WTC11 (cell line): Measurements from ENCODE around the gene MORN1. TPM values are rescaled to one million over a fixed set of nuclear protein-coding genes. Genes with fewer than 3 reads are reported as not detected.

Experiments used
- ATAC-seq: fragments of 200-7000 bp; cut with Tn5 transposase; 2 replicates; pipeline ENCODE4 v1.10.0; 2021; ENCODE audit warnings: mild to moderate bottlenecking, moderate library complexity
- CTCF ChIA-PET: fragments of 300-600 bp; sonication (Branson Sonifier 250); formaldehyde crosslinking; loops from one replicate; lab custom pipeline; 2021; ENCODE audit warnings: antibody characterized with exemption; lab: Charles Lee
- POLR2A ChIA-PET: fragments of 350-600 bp; sonication (Branson Sonifier 250); formaldehyde crosslinking; loops from one replicate; lab custom pipeline; 2021; ENCODE audit warnings: antibody characterized with exemption; lab: Charles Lee
- DNase-seq: peaks from one replicate; pipeline ENCODE4 v3.0.0; 2021; ENCODE audit warnings: low spot score
- H3K27ac Mint-ChIP-seq: 2 replicates; pipeline ENCODE4 v1.8.0; 2021; ENCODE audit warnings: mixed read lengths
- H3K27me3 Mint-ChIP-seq: 2 replicates; pipeline ENCODE4 v1.8.0; 2021; ENCODE audit warnings: low read depth, mild to moderate bottlenecking, moderate library complexity, mixed read lengths
- H3K36me3 Mint-ChIP-seq: 2 replicates; pipeline ENCODE4 v1.8.0; 2021; ENCODE audit warnings: mixed read lengths
- H3K4me1 Mint-ChIP-seq: 2 replicates; pipeline ENCODE4 v1.8.0; 2022; ENCODE audit warnings: mixed read lengths
- H3K4me3 Mint-ChIP-seq: 2 replicates; pipeline ENCODE4 v1.8.0; 2021; ENCODE audit warnings: mild to moderate bottlenecking, moderate library complexity, mixed read lengths
- H3K9me3 Mint-ChIP-seq: 2 replicates; pipeline ENCODE4 v1.8.0; 2021; ENCODE audit warnings: mixed read lengths
- CREB1 ChIP-seq: sonication (generic); formaldehyde crosslinking; IDR thresholded peaks from 2 replicates; pipeline ENCODE4 v1.8.0; 2023; ENCODE audit warnings: mild to moderate bottlenecking, missing genetic modification reagents
- CREM ChIP-seq: sonication (generic); formaldehyde crosslinking; IDR thresholded peaks from 2 replicates; pipeline ENCODE4 v1.8.1; 2022; ENCODE audit warnings: mild to moderate bottlenecking, missing genetic modification reagents, moderate library complexity
- ETV6 ChIP-seq: sonication (generic); formaldehyde crosslinking; IDR thresholded peaks from 2 replicates; pipeline ENCODE4 v1.8.1; 2022; ENCODE audit warnings: mild to moderate bottlenecking, missing genetic modification reagents
- GABPB1 ChIP-seq: sonication (generic); formaldehyde crosslinking; IDR thresholded peaks from 2 replicates; pipeline ENCODE4 v1.8.1; 2023; ENCODE audit warnings: mild to moderate bottlenecking, missing genetic modification reagents
- GTF2I ChIP-seq: fragments of 250-450 bp; sonication (Bioruptor Pico); conservative IDR thresholded peaks from 2 replicates; pipeline ENCODE4 v1.4.0; 2021; ENCODE audit warnings: mild to moderate bottlenecking
- NFYB ChIP-seq: sonication (generic); formaldehyde crosslinking; conservative IDR thresholded peaks from 2 replicates; pipeline ENCODE4 v1.8.0; 2022; ENCODE audit warnings: low read depth, missing genetic modification reagents
- OVOL2 ChIP-seq: fragments of 250-450 bp; sonication (Bioruptor Pico); IDR thresholded peaks from 2 replicates; pipeline ENCODE4 v1.9.0; 2021; ENCODE audit warnings: mild to moderate bottlenecking, borderline replicate concordance
- RORB ChIP-seq: fragments of 250-450 bp; sonication (Bioruptor Pico); IDR thresholded peaks from 2 replicates; pipeline ENCODE4 v1.9.0; 2021; ENCODE audit warnings: mild to moderate bottlenecking
- SMAD3 ChIP-seq: sonication (generic); formaldehyde crosslinking; IDR thresholded peaks from 2 replicates; pipeline ENCODE4 v1.8.0; 2022; ENCODE audit warnings: missing genetic modification reagents, mild to moderate bottlenecking, borderline replicate concordance
- SMAD4 ChIP-seq: sonication (generic); formaldehyde crosslinking; IDR thresholded peaks from 2 replicates; pipeline ENCODE4 v1.8.0; 2022; ENCODE audit warnings: mild to moderate bottlenecking, missing genetic modification reagents
- SP1 ChIP-seq: sonication (generic); formaldehyde crosslinking; conservative IDR thresholded peaks from 2 replicates; pipeline ENCODE4 v1.8.1; 2022; ENCODE audit warnings: missing genetic modification reagents
- STAT6 ChIP-seq: sonication (generic); formaldehyde crosslinking; conservative IDR thresholded peaks from 2 replicates; pipeline ENCODE4 v1.8.1; 2023; ENCODE audit warnings: mild to moderate bottlenecking, low read depth, missing genetic modification reagents, moderate library complexity
- TP53 ChIP-seq: sonication (generic); formaldehyde crosslinking; IDR thresholded peaks from 2 replicates; pipeline ENCODE4 v1.8.1; 2023; ENCODE audit warnings: mild to moderate bottlenecking, missing genetic modification reagents
- ZNF138 ChIP-seq: sonication (generic); formaldehyde crosslinking; conservative IDR thresholded peaks from 2 replicates; pipeline ENCODE4 v1.8.1; 2022; ENCODE audit warnings: mild to moderate bottlenecking, moderate library complexity, missing genetic modification reagents
- ZNF232 ChIP-seq: sonication (generic); formaldehyde crosslinking; IDR thresholded peaks from 2 replicates; pipeline ENCODE4 v1.8.0; 2022; ENCODE audit warnings: mild to moderate bottlenecking, missing genetic modification reagents
- ZNF416 ChIP-seq: fragments of 250-450 bp; sonication (Bioruptor Pico); IDR thresholded peaks from 2 replicates; pipeline ENCODE4 v1.9.0; 2021; ENCODE audit warnings: mild to moderate bottlenecking, inconsistent platforms
- total RNA-seq: library from RNA; stranded (reverse); gene quantifications from 3 replicates; pipeline ENCODE4 v1.2.3, GENCODE V29; 2021
- TF ChIP-seq, protein P1 (sequence below): sonication (generic); formaldehyde crosslinking; IDR thresholded peaks from 2 replicates; pipeline ENCODE4 v1.8.0; 2022; ENCODE audit warnings: missing genetic modification reagents
- TF ChIP-seq, protein P2 (sequence below): sonication (generic); formaldehyde crosslinking; IDR thresholded peaks from 2 replicates; pipeline ENCODE4 v1.8.0; 2022; ENCODE audit warnings: mild to moderate bottlenecking, missing genetic modification reagents
- TF ChIP-seq, protein P3 (sequence below): sonication (generic); formaldehyde crosslinking; IDR thresholded peaks from 2 replicates; pipeline ENCODE4 v1.8.1; 2022; ENCODE audit warnings: missing genetic modification reagents, borderline replicate concordance

Gene MORN1
- total RNA-seq, 1 experiment from 2014 or later, result 14.5 TPM

GRCh38 chr1:2331200-2331544 lies 60.2 kb downstream of the MORN1 start (continued):
- no peak for TF ChIP-seq RORB (CRISPR knock-in tag)
- no peak for TF ChIP-seq SMAD4 (CRISPR knock-in tag)
- TF ChIP-seq GABPB1 (CRISPR knock-in tag), result no peak
- TF ChIP-seq CREM (CRISPR knock-in tag), result no peak

DNA sequence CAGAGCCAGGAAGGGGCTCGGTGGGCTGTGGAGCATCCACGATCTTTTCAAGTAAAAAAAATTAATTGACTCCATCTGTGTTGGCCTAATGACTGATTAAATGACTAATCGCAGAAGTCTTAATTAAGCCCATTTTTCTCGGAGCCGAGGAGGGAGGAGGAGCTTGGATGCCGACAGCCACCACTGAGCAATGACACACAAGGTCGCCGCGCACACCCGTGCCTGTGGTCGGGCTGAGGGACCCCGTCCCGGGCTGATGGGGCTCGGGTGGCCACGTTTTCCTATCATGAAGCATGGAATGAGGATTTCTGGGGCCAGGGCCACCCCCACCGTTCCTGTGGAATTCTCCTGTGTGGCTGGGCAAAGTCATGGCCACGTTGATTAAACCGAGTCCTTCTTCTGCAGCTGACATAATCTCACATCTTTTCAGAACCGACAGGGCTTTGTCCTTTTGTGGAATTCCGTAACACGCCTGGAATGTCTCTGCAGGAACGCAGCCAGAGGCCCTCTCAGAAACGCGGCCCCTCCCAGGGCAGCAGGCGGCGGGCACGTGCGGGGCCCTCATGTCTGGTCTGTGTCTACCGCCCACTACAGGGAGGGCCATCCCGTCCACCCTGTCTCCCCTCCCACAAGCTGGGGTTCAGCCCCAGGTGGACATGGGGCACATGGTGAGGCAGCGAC lies 60.7 kb downstream of the MORN1 start:
- Mint-ChIP-seq H3K9me3 (peaks cover 5% of the 10 kb centered on the region), H3K4me1 (no peaks in the 10 kb centered on the region), H3K4me3 (no peak overlapping the region), H3K36me3 (peaks cover 8% of the 10 kb centered on the region), H3K27me3 (no peaks in the 10 kb centered on the region; the same call in 1 of the 2 replicates), H3K27ac (0 out of 2 replicates have a peak overlapping the region, but pooled peaks have one; percentile 65)
- DNase-seq (no peak), ATAC-seq (no peak)
- POLR2A ChIA-PET, result no interaction called here
- TF ChIP-seq, protein P1, sequence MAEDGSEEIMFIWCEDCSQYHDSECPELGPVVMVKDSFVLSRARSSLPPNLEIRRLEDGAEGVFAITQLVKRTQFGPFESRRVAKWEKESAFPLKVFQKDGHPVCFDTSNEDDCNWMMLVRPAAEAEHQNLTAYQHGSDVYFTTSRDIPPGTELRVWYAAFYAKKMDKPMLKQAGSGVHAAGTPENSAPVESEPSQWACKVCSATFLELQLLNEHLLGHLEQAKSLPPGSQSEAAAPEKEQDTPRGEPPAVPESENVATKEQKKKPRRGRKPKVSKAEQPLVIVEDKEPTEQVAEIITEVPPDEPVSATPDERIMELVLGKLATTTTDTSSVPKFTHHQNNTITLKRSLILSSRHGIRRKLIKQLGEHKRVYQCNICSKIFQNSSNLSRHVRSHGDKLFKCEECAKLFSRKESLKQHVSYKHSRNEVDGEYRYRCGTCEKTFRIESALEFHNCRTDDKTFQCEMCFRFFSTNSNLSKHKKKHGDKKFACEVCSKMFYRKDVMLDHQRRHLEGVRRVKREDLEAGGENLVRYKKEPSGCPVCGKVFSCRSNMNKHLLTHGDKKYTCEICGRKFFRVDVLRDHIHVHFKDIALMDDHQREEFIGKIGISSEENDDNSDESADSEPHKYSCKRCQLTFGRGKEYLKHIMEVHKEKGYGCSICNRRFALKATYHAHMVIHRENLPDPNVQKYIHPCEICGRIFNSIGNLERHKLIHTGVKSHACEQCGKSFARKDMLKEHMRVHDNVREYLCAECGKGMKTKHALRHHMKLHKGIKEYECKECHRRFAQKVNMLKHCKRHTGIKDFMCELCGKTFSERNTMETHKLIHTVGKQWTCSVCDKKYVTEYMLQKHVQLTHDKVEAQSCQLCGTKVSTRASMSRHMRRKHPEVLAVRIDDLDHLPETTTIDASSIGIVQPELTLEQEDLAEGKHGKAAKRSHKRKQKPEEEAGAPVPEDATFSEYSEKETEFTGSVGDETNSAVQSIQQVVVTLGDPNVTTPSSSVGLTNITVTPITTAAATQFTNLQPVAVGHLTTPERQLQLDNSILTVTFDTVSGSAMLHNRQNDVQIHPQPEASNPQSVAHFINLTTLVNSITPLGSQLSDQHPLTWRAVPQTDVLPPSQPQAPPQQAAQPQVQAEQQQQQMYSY (CRISPR knock-in tag), result no peak
- TF ChIP-seq, protein P2, sequence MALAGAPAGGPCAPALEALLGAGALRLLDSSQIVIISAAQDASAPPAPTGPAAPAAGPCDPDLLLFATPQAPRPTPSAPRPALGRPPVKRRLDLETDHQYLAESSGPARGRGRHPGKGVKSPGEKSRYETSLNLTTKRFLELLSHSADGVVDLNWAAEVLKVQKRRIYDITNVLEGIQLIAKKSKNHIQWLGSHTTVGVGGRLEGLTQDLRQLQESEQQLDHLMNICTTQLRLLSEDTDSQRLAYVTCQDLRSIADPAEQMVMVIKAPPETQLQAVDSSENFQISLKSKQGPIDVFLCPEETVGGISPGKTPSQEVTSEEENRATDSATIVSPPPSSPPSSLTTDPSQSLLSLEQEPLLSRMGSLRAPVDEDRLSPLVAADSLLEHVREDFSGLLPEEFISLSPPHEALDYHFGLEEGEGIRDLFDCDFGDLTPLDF (CRISPR knock-in tag), result no peak
- TF ChIP-seq NFYB (CRISPR knock-in tag) (no peak), GTF2I (CRISPR knock-in tag) (no peak), CREB1 (CRISPR knock-in tag) (no peak), ZNF232 (CRISPR knock-in tag) (no peak), OVOL2 (CRISPR knock-in tag) (no peak), TP53 (CRISPR knock-in tag) (no peak), SP1 (no peak), STAT6 (no peak), SMAD3 (CRISPR knock-in tag) (no peak), ZNF416 (CRISPR knock-in tag) (no peak), ZNF138 (CRISPR knock-in tag) (no peak), ETV6 (CRISPR knock-in tag) (no peak), GABPB1 (CRISPR knock-in tag) (no peak)
- TF ChIP-seq, protein P3, sequence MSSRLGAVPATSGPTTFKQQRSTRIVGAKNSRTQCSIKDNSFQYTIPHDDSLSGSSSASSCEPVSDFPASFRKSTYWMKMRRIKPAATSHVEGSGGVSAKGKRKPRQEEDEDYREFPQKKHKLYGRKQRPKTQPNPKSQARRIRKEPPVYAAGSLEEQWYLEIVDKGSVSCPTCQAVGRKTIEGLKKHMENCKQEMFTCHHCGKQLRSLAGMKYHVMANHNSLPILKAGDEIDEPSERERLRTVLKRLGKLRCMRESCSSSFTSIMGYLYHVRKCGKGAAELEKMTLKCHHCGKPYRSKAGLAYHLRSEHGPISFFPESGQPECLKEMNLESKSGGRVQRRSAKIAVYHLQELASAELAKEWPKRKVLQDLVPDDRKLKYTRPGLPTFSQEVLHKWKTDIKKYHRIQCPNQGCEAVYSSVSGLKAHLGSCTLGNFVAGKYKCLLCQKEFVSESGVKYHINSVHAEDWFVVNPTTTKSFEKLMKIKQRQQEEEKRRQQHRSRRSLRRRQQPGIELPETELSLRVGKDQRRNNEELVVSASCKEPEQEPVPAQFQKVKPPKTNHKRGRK (CRISPR knock-in tag), result no peak
- CTCF ChIA-PET, result no interaction called here
